GM12878 (cell line): ENCODE data around the gene PRR14L. TPM values are rescaled to one million over a fixed set of nuclear protein-coding genes. Genes with fewer than 3 reads are reported as not detected.

ENCODE experiments used
- ATAC-seq: fragments of 200-7000 bp; cut with Tn5 transposase; 3 replicates; pipeline ENCODE4 v1.9.1; 2020; ENCODE audit warnings: mild to moderate bottlenecking, moderate library complexity
- BruUV-seq: library from RNA; stranded (reverse); fragments of 400-500 nt; replicated peaks from 2 replicates; lab custom pipeline; 2021; lab: Mats Ljungman, UMichigan
- CTCF ChIA-PET: fragments of 300-600 bp; sonication (Branson Sonifier 250); formaldehyde crosslinking; extraction: SDS; loops from one replicate; lab custom pipeline; 2021; ENCODE audit warnings: inconsistent platforms; lab: Yijun Ruan, JAX
- POLR2A ChIA-PET: fragments of 350-600 bp; formaldehyde crosslinking; extraction: SDS; loops from one replicate; lab custom pipeline; 2021; ENCODE audit warnings: inconsistent platforms; lab: Charles Lee
- RAD21 ChIA-PET: fragments of 300-600 bp; sonication (Branson Sonifier 250); formaldehyde crosslinking; loops from one replicate; lab custom pipeline; 2023; ENCODE audit warnings: antibody characterized with exemption; ENCODE audit not compliant: unreplicated experiment; lab: Charles Lee
- SMC1A ChIA-PET: fragments of 300-600 bp; sonication (Branson Sonifier 250); formaldehyde crosslinking; loops from one replicate; lab custom pipeline; 2023; ENCODE audit not compliant: unreplicated experiment, uncharacterized antibody; lab: Charles Lee
- DNase-seq: peaks from one replicate; pipeline ENCODE4 v3.0.0-alpha.2; 2011; ENCODE audit warnings: low read depth, low spot score
- FAIRE-seq: peaks from 3 replicates; lab custom pipeline; 2011; peaks lifted over from hg19 to GRCh38; lab: Jason Lieb, UNC
- H2AFZ ChIP-seq: 2 replicates; pipeline ENCODE4 v1.6.0; 2011; ENCODE audit warnings: low read depth, low read length, control low read depth; ENCODE audit not compliant: control insufficient read depth
- H3K27ac ChIP-seq: 2 replicates; pipeline ENCODE4 v1.5.1; 2011; ENCODE audit warnings: control low read depth; ENCODE audit not compliant: control insufficient read depth, insufficient read depth
- H3K27me3 ChIP-seq, 2 experiments: replicated peaks in 1 of 2; 2 replicates each; pipeline versions ENCODE4 v1.6.0 to v1.6.1; 2011; ENCODE audit warnings: low read length in 1 of 2; ENCODE audit not compliant: control insufficient read depth in 2 of 2, insufficient read depth in 2 of 2
- H3K36me3 ChIP-seq, 2 experiments: 2 replicates each; pipeline ENCODE4 v1.5.1; 2011; ENCODE audit warnings: low read length in 1 of 2; ENCODE audit not compliant: control insufficient read depth in 2 of 2, insufficient read depth in 2 of 2
- H3K4me1 ChIP-seq: 2 replicates; pipeline ENCODE4 v1.6.1; 2011; ENCODE audit warnings: mild to moderate bottlenecking, low read length, moderate library complexity, mixed read lengths; ENCODE audit not compliant: control insufficient read depth, insufficient read depth
- H3K4me2 ChIP-seq: 2 replicates; pipeline ENCODE4 v1.6.0; 2011; ENCODE audit warnings: control low read depth; ENCODE audit not compliant: control insufficient read depth, insufficient read depth
- H3K4me3 ChIP-seq: fragments of 200-600 bp; sonication (generic); 2 replicates; pipeline ENCODE4 v1.5.1; 2016
- H3K79me2 ChIP-seq: 2 replicates; pipeline ENCODE4 v1.6.0; 2011; ENCODE audit warnings: low read length; ENCODE audit not compliant: control insufficient read depth, insufficient read depth
- H3K9ac ChIP-seq: 2 replicates; pipeline ENCODE4 v1.8.0; 2011; ENCODE audit warnings: low read length, control low read depth, mixed read lengths; ENCODE audit not compliant: control insufficient read depth, insufficient read depth
- H3K9me3 ChIP-seq: replicated peaks from 3 replicates; pipeline ENCODE4 v1.5.1; 2011; ENCODE audit warnings: mild to moderate bottlenecking, low read length; ENCODE audit not compliant: control insufficient read depth, insufficient read depth
- H4K20me1 ChIP-seq: 2 replicates; pipeline ENCODE4 v1.6.0; 2011; ENCODE audit not compliant: control insufficient read depth, insufficient read depth
- BACH1 ChIP-seq: fragments of 450-650 bp; IDR thresholded peaks from 2 replicates; pipeline ENCODE4 v1.6.1; 2017; ENCODE audit warnings: mild to moderate bottlenecking, borderline replicate concordance
- BCL3 ChIP-seq: IDR thresholded peaks from 2 replicates; pipeline ENCODE4 v1.6.1; 2011; ENCODE audit warnings: borderline replicate concordance, low read depth, mild to moderate bottlenecking, moderate library complexity, low read length; ENCODE audit not compliant: insufficient read depth, poor library complexity, severe bottlenecking
- EP300 ChIP-seq, 2 experiments: fragments of 150-350 bp in 1 of 2; IDR thresholded peaks; 2 replicates each; pipeline ENCODE4 v1.6.1; 2011 to 2012; ENCODE audit warnings: low read depth in 2 of 2, low read length in 2 of 2, borderline replicate concordance in 1 of 2, improper control_type of control experiment in 1 of 2, inconsistent platforms in 1 of 2; ENCODE audit not compliant: control insufficient read depth in 1 of 2
- JUNB ChIP-seq: IDR thresholded peaks from 2 replicates; pipeline ENCODE4 v1.6.1; 2016; ENCODE audit warnings: antibody characterized with exemption, mild to moderate bottlenecking
- NR2C1 ChIP-seq: fragments of 450-650 bp; IDR thresholded peaks from 2 replicates; pipeline ENCODE4 v1.6.1; 2017; ENCODE audit warnings: antibody characterized with exemption, mild to moderate bottlenecking, moderate library complexity
- NR2F1 ChIP-seq: fragments of 450-650 bp; conservative IDR thresholded peaks from 2 replicates; pipeline ENCODE4 v1.6.1; 2017; ENCODE audit warnings: mild to moderate bottlenecking
- PKNOX1 ChIP-seq: fragments of 450-650 bp; IDR thresholded peaks from 2 replicates; pipeline ENCODE4 v1.6.1; 2016; ENCODE audit warnings: mild to moderate bottlenecking
- RAD51 ChIP-seq: fragments of 450-650 bp; IDR thresholded peaks from 2 replicates; pipeline ENCODE4 v1.6.1; 2016; ENCODE audit warnings: moderate library complexity, mild to moderate bottlenecking, inconsistent platforms
- SKIL ChIP-seq: fragments of 450-650 bp; IDR thresholded peaks from 2 replicates; pipeline ENCODE4 v1.6.1; 2017; ENCODE audit warnings: mild to moderate bottlenecking, low read depth, inconsistent platforms; ENCODE audit not compliant: poor library complexity, severe bottlenecking
- TCF3 ChIP-seq: IDR thresholded peaks from 2 replicates; pipeline ENCODE4 v1.6.1; 2012; ENCODE audit warnings: low read depth, mild to moderate bottlenecking, low read length, borderline replicate concordance; ENCODE audit not compliant: insufficient read depth
- TCF7 ChIP-seq: IDR thresholded peaks from 2 replicates; pipeline ENCODE4 v1.6.1; 2014; ENCODE audit warnings: antibody characterized with exemption, borderline replicate concordance
- ZNF687 ChIP-seq: fragments of 450-650 bp; IDR thresholded peaks from 2 replicates; pipeline ENCODE4 v1.6.1; 2017; ENCODE audit warnings: mild to moderate bottlenecking, moderate library complexity
- WGBS: methylation state at CpG from one replicate; pipeline ENCODE4 v1.1.6; 2016; ENCODE audit warnings: low lambda C conversion rate; ENCODE audit not compliant: insufficient replicate concordance, insufficient coverage; ENCODE audit errors: missing lambda C conversion rate; 5-methylcytosine and 5-hydroxymethylcytosine counted together
- in situ Hi-C: fragments of 300-500 bp; cut with MboI; formaldehyde crosslinking; loops from 9 replicates; pipeline ENCODE4 v1.14.3; 2018; ENCODE audit warnings: mixed read lengths
- intact Hi-C: fragments of 100-400 bp; cut with micrococcal nuclease; formaldehyde crosslinking; loops from one replicate; pipeline ENCODE4 v1.14.2; 2022; ENCODE audit not compliant: unreplicated experiment
- polyA plus RNA-seq, 11 experiments: library from polyadenylated mRNA; depleted of rRNA in 4 of 11; unstranded in 6 of 11; stranded (reverse) in 5 of 11; fragments of >200 nt; fragmentation: Nextera tagmentation in 4 of 11; fragmentation: Illumina TruSeq in 1 of 11; extraction: Ambion mirVana in 4 of 11; extraction: Trizol in 1 of 11; gene quantifications; 1 replicate in 1 of 11; 2 replicates in 10 of 11; pipeline versions ENCODE4 v1.2.1 to v1.2.3, GENCODE V29; 2011 to 2016; ENCODE audit warnings: inconsistent platforms in 2 of 11, missing spikeins in 2 of 11, low read depth in 1 of 11
- total RNA-seq, 4 experiments: library from RNA; depleted of rRNA in 3 of 4; stranded (reverse); fragments of >200 nt in 3 of 4; fragmentation: Illumina TruSeq in 1 of 4; extraction: Trizol in 1 of 4; gene quantifications; 2 replicates each; pipeline versions ENCODE4 v1.2.1 to v1.2.3, GENCODE V29; 2013 to 2021

Gene PRR14L
- total and polyA plus RNA-seq, 10 of the 15 experiments (the other 5 are each of a cell fraction or from before 2014, with no cell fraction given), result 4.2 to 49.0 (median 21.4) TPM

- H3K27me3 ChIP-seq, result no peaks in the 10 kb centered on the region
- intact Hi-C loops (no loop called here), in situ Hi-C loops (no loop called here)
- no peak overlapping the region; the same call in 1 of the 2 replicates for H3K9ac ChIP-seq
- ChIA-PET SMC1A (interaction anchor here (0.8 to 2.2 kb wide), 4 partner anchors 9 to 19 kb away, joined by 3 to 12 read pairs (median 8); partner anchors contain the start of gene PISD), POLR2A (interaction anchor here (0.6 to 2.3 kb wide), 4 partner anchors 8 to 101 kb away, joined by 6 to 9 read pairs (median 8); no protein-coding TSS in a partner anchor), RAD21 (interaction anchor here (1.1 to 1.6 kb wide), 4 partner anchors 9 to 15 kb away, joined by 3 to 9 read pairs (median 6); partner anchors contain the start of gene PISD), CTCF (interaction anchor here (1.2 to 1.8 kb wide), 5 partner anchors 9 to 619 kb away, joined by 3 to 6 read pairs (median 4); no protein-coding TSS in a partner anchor)
- no peaks in the 10 kb centered on the region for H4K20me1 ChIP-seq
- peak overlapping the region; percentile 75 for H3K27ac ChIP-seq
- 29% methylated on average over 6 of the region's 6 CpGs for WGBS
- ATAC-seq (peak; percentile 80), FAIRE-seq (peak; percentile 86), DNase-seq (no peak)
- no peak overlapping the region for H3K4me3 ChIP-seq
- H2AFZ ChIP-seq, result no peak overlapping the region
- H3K4me1 ChIP-seq, result peaks cover 29% of the 10 kb centered on the region
- no peaks in the 10 kb centered on the region for H3K9me3 ChIP-seq
- TSS peak; percentile 47 for BruUV-seq
- H3K4me2 ChIP-seq, result peak overlapping the region; percentile 53; the same call in 1 of the 2 replicates
- peaks cover 28% of the 10 kb centered on the region for H3K79me2 ChIP-seq
- H3K36me3 ChIP-seq, result peaks cover 1 to 12% of the 10 kb centered on the region in 2 experiments; a peak in 3 of 4 replicates
- TF ChIP-seq NR2C1 (peak; percentile 34; the same call in 1 of the 2 replicates), JUNB (peak; percentile 61), TCF7 (peak; percentile 38; the same call in 1 of the 2 replicates), NR2F1 (peak; percentile 96), ZNF687 (peak; percentile 90), BCL3 (peak; percentile 12), EP300 (IDR thresholded peaks at IDR 0.05; ENCODE audit: borderline replicate concordance in 1 of 2, control insufficient read depth in 1 of 2, low read depth in 2 of 2, low read length in 2 of 2) (peak; percentile 53 to 82; a peak in 2 of 4 replicates), RAD51 (peak; percentile 95), BACH1 (0 out of 2 replicates have a peak, but pooled peaks have one; percentile 47), PKNOX1 (0 out of 2 replicates have a peak, but pooled peaks have one; percentile 16), TCF3 (no peak), SKIL (peak; percentile 76)
These were observed 103.5 kb downstream of the PRR14L start for GRCh38 chr22:31646186-31647019.
